NCI-H774 (cell line): ENCODE results near the gene SLC25A27.
A peak's percentile ranks its signal among the peaks of the same experiment; 100 is the strongest.
"Not testable (repeated sequence)": the region's sequence is repeated elsewhere in the genome, so short reads cannot be mapped to it uniquely, and the experiment has no call there.

Experiments
- DNase-seq: peaks from one replicate; lab custom pipeline; 2025; lab: John Stamatoyannopoulos, UW

The SLC25A27 gene, protein sequence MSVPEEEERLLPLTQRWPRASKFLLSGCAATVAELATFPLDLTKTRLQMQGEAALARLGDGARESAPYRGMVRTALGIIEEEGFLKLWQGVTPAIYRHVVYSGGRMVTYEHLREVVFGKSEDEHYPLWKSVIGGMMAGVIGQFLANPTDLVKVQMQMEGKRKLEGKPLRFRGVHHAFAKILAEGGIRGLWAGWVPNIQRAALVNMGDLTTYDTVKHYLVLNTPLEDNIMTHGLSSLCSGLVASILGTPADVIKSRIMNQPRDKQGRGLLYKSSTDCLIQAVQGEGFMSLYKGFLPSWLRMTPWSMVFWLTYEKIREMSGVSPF

DNA sequence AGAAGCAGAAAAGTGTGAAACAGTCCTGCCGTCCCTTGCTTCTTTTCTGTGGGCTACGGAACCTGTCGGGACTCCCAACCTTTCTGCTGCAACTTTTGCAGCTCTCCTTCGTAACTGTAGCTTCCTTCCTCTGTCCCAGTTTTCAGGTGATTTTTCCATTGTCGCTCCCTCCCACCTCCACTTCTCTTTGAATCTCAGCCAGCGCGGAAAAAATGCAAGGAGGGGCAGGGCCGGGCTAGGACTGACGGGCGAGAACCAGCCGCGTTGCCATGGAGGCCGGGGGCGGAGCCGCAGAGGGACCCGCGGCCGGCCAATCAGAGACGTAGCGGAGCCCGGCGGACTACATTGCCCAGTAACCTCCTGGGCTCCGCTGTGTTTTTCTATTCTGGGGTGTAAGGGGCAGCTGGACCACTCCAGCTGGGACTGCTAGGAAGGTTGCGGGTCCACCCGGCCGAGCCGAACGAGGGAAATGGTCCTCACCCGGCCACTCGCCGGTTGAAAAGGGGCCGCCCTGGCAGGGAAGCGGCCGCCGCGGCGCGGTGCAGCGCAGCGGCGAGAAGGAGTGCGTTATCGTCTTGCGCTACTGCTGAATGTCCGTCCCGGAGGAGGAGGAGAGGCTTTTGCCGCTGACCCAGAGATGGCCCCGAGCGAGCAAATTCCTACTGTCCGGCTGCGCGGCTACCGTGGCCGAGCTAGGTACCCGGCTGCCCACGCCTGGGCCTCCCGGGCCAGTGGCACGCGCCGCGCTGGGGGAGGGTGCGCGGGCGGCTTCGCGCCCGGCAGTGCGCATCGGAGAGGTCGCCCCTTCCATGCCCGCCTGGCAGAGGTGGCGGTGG lies at the start of gene SLC25A27, which contains the start of gene CYP39A1:
Gene SLC25A27, plus strand, starts transcription at position 373 of the 836 bp plus-strand sequence. Its CDS starts 218 bp downstream, at position 591.
Gene CYP39A1, minus strand, starts transcription at position 216 of the 836 bp plus-strand sequence. CDS start 236 bp downstream, outside the sequence.
- peak; percentile 89 for DNase-seq

DNA sequence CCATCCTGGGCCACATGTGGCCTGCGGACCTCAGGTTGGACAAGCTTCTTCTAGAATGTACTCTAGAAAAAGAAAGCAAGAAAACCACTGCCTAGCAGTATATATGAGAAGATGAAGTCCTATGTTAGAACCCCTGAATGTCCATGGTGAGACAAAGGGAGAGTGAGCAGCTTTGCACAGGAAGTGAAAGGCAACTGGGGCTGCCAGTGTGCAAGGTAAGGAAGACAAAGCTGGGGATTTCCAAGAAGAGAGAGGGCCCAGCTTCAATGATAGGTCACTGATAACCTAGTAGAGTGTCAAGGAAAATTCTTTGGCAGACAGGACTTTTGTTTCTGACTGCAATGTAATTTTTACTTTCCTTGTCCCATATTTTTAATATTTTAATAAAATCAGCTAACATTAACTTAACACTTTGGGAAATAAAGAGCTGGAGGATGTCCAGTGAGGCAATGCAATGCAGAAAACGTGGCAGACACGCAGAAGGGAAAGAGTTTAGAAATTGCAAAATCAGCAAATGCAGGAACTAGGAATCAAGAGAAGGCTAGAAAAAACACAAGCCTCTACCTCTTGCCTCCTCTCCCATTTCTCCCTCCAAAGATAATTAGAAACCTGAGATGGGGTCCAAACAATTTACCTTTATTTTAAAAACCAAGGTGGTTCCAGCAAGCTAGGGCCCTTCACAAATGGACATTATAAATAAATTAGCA lies 47.5 kb upstream of the SLC25A27 start:
- DNase-seq: no peak

DNA sequence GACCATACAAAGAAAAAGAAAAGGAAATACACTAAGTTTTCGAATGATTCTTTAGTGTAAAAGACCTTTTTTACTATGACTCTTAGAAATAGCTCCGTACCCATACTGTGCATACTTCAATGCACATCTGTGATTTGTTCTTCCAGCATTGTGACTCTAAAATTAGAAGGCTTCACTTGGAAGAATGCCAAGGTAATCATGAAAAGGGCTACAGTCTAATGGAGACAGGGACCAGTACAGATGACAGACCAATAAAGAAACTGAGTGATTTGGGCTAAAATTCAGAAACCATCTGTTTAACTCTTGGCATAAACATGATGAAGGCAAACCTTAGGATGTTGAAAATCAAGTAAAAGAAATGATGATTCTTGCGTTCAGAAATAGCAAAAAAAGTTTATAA lies 46.4 kb upstream of the SLC25A27 start:
- DNase-seq: no peak

DNA sequence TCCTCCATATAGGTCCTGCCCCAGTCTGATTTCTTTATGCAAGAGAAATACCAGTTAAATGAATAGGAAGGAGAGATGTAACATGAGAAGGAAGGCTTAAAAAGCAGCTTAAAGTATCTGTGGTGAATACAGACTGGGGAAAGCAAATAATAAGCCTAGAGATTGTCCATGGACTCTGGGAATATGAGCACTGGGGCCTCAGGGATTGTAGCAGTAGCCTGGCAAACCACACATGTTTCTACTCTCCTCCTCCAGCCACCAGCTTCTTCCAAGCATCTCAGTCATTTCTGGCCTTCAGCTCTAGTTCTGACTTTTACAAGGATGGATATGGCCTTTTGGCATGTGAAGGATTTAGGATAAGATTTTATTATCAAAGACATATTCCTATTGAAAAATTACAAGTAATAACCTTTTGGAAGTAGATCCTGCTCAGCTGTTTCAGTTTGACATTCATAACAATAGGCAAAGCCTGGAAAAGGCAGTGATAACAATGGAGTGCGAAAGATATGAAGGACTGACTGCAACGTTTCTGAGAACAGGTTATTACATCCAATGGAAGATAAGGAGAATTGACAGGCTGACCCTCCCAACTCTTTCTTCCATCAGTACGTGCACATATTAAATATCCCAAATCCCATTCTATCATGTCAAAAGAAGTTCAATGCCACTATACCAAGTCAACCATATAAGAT lies 41.8 kb upstream of the SLC25A27 start:
- no peak for DNase-seq

DNA sequence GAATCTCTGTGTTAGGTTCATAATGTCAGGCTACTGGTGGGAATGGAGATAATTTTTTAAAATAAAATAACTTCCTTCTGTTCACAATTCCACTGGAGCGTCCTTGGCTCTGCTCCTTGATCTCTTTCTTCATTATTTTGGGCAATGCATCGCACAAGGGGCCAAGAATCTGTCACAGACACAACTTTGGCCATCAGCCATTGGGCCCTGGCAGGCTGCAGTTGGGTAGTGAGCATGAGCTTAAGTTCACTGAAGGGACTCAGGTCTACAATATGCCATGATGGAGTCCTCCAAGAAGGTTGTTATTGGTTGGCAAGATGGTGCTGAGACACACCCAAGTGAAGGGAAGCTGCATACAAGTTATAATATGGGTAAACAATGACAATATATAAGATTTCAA lies 40.1 kb upstream of the SLC25A27 start:
- no peak for DNase-seq

DNA sequence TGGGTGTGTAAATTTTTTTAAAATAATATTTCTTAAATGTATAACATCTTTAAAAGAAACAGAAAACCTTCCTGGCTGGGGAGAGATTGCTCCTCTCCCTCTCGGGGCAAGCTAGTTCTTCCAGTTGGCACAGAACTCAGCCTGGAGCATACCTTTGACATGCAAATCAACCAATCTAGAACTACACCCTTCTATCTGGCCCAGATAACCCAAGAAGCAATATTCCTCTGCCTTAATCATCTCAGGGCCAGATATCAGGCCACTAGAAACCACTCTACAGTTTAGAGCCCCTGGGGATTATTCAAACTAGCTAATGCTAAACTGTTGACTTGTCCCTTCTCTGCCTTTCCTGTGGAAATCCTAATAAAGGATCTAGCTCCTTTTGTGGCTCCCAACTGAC lies 34.0 kb upstream of the SLC25A27 start:
- DNase-seq: no peak

DNA sequence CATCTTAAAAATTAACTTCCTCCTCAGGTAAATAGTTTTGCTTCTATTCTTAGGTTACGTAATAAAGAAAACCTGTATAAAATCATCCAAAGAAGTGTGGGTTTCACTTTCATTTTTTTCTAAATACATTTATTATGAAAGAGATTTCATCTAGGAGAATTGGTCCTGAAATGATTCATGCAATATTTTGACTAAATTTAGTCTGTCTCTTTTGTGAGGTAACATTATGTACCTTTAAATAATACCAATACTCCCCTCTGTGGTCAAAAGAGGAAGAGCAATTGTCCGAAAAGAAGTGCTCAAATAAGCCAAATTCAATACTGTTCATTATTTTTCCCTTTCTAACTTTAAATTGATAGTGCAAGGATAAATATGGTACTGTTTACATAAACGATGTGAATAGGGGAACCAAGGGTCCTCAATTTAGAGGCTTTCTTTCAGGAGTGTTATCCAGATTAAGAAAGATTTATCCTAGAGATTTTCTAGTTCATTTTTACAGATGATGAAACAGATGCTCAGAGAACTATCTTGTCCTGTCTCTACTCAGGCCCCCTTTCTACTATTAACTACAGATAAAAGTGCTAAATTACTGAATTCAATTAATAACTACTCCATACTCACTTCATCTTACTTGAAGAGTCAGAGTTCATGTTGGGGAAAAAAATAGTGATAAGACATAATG lies 26.4 kb upstream of the SLC25A27 start:
- DNase-seq: peak; percentile 22

DNA sequence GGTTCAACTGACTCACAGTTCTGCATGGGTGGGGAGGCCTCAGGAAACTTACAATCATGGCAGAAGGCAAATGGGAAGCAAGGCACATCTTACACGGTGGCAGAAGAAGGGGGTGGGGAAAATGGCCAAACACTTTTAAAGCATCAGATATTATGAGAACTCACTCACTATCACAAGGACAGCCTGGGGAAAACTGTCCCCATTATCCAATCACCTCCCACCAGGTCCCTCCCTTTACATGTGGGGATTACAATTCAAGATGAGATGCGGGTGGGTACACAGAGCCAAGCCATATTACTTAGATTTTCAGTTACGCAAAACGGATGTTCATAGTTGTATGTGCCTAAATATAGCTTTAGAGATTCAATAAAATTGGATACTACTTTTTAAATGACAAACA lies 25.8 kb upstream of the SLC25A27 start:
- DNase-seq: no peak

DNA sequence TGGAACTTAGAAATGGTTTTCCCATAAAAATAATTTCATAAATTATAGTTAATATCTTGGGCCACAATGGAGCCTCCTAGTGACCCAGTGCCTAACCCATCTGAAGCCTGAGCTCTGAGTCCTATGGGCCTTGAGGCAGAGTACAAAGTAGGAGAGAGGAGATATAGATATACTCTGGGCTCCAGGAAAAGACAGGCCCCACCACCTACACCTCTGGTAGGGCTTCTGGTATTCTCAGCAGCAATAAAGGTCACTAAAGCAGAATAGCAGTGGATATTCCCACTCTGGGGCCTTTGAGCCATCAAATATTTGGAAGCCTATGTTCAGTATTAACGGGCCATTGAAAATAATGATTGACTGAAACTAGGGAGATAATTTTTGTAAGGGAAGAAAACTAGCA lies 24.3 kb upstream of the SLC25A27 start:
- no peak for DNase-seq

DNA sequence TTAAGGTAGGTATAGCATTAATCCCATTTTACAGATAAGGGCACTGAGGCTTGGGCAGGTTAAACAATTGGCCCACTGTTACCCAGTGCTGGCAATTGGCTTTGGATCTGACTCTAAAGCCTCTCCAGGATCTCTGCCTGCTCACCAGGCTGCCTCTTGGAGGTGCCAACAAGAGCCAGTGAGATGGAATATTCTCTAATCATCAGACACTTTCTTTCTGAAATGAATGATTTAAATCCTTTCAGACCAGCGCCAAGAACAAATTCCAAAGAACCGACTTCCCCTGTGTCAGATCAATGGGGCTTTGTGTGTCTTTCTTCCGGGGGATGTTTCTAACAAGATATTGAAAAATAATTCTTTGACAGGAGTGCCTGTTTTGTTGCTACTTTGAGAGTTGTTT lies 23.8 kb upstream of the SLC25A27 start:
- no peak for DNase-seq

DNA sequence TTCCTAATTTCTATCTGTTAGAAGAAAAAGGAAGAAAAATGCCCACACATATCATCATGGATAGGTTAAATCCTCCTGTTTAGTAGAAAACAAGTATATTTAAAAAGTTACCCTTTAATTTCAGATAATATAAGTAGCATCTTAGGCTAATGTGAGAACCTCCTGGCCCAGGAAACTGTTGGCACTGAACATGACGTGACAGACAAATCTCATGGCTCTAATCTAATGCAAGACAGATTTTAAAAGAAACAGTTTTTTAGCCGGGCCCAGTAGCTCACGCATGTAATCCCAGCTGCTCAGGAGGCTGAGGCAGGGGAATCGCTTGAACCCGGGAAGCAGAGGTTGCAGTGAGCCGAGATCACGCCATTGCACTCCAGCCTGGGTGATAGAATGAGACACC lies 23.1 kb upstream of the SLC25A27 start:
- DNase-seq: no peak

DNA sequence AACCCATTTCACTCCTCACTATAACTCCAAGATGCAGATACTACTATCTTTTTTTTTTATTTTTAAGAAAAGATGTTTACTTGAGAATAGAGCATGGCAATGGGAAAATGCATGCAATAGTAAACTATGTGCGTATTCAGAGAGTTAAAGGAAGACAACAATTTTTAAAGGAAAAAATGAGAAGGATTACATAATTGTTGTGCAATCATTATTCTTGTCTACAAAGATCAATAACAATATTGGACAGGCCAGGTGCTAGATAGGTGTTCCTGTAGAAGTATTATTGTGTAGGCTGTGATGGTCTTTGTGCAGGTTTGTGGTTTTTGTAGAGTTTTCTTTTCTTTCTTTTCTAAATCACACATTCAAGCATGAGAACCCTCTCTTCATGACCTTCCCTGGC lies 20.7 kb upstream of the SLC25A27 start:
- DNase-seq: no peak

DNA sequence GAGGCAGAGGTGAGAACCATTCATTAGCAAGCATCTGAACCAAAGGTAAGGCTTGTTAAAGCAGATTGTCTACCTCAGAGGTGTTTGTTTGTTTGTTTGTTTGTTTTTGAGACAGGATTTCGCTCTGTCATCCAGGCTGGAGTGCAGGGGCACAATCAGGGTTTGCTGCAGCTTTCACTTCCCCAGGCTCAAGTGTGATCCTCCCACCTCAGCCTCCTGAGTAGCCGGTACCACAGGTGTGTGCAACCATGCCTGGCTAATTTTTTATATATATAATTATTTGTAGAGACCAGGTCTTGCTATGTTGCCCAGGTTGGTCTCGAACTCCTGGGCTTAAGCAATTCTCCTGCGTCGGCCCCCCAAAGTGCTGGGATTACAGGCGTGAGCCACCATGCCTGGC lies 17.3 kb upstream of the SLC25A27 start:
- DNase-seq: no peak

DNA sequence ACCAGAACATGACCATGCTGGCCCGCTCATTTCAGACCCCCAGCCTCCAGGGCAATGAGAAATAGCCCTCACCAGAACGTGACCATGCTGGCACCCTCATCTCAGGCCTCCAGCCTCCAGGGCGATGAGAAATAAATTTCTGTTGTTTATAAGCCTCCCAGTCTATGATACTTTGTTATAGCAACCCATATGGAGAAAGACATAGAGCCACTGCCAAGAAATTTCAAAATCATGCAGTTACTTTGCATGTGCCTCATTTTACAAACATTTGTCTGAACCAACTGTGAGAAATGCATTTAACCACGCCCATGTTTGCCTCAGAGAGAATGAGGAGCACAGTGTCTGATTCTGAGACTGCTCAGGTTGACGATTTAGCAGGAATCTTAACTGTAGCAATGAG lies 15.6 kb upstream of the SLC25A27 start:
- no peak for DNase-seq

DNA sequence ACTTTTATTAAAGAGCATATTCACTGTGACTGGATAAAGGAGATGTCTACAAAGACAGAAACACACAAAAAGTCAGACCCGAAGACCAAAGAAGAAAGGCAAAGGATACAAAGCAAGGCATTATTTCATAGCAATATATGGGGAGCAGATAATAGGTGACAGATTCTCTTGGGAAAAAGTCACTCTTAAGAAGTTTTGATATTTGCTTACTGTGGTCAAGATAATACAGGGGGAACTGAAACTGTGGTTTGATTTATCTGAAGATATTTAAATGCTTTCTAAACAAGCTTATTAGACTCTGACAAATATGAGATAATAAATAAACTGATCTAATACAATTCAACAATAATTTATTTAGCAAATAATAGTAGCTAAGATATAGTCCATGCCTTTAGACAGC lies 14.8 kb upstream of the SLC25A27 start:
- no peak for DNase-seq

DNA sequence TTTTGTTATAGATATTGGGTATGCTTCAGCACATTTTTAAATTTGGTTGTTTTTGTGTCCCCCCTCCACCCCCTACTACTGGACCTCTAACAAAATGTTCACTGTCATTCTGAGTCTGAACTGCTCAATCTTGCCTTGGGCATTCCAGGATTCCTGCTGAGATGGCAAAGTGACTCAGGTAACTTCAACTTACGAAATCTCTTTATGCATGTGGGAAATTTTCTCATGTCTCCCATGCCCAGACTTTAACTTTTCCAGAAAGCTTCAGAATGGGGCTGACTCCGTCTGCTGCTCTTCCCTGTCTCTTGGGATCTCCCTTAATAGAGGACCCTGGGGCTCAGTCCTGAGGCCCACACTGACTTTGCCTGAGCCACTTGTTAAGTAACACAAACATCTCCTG lies 14.1 kb upstream of the SLC25A27 start:
- no peak for DNase-seq

DNA sequence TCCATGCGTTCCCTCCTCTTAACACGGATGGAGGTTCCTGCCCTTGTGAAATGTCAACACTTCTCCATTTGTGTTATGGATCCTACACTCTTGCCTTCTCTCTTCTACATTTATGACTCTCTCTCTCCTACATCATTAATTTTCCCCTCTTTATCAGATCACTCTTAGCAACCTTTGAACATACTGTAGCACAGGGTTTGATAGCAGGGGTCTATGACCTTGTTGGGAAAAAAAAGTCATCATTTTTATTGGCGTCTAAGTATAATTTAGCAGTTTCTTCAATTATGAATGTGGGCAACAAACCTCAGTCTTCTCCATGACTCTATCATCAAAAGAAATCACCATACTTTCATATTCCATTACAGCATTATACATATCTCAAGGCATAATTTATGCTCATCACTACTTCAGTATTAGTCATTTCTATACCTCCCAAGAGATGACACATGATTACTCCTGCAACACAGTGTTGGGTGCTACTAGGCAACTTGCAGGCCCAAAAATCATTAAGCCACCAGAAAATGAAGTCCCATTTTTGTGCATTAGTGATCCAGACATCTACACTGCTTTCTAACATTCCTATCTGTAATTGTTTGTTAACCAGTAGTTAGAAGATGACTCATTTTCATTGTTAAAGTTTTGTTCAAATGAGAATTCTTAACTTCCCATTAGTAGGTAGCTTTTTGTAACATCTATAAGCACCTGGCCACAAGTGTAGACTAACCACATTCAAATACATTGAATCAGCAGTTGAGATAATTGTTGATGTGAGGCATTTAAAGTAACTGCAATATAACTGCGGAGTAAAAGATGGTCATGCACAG lies 9.6 kb upstream of the SLC25A27 start:
- DNase-seq: no peak

DNA sequence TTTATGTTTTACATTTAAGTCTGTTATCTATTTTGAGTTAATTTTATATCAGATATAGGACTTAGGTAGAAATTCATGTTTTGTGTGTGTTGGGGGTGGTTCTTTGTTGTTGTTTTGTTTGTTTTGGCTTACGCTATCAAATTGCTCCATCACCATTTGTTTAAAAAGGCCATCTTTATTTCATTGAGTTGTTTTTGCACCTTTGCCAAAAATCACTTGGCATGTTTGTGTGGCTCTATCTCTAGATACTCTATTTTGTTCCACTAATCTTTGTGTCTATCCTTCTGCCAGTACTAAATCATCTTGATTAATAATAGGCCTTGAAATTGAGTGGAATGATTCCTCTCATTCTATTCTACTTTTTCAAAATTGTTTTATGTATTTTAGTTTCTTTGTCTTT lies 7.5 kb upstream of the SLC25A27 start:
- DNase-seq: no peak

DNA sequence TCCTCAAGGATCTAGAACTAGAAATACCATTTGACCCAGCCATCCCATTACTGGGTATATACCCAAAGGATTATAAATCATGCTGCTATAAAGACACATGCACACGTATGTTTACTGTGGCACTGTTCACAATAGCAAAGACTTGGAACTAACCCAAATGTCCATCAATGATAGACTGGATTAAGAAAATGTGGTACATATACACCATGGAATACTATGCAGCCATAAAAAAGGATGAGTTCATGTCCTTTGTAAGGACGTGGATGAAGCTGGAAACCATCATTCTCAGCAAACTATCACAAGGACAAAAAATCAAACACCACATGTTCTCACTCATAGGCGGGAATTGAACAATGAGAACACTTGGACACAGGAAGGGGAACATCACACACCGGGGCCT lies 4.7 kb upstream of the SLC25A27 start:
- not testable (repeated sequence) for DNase-seq

DNA sequence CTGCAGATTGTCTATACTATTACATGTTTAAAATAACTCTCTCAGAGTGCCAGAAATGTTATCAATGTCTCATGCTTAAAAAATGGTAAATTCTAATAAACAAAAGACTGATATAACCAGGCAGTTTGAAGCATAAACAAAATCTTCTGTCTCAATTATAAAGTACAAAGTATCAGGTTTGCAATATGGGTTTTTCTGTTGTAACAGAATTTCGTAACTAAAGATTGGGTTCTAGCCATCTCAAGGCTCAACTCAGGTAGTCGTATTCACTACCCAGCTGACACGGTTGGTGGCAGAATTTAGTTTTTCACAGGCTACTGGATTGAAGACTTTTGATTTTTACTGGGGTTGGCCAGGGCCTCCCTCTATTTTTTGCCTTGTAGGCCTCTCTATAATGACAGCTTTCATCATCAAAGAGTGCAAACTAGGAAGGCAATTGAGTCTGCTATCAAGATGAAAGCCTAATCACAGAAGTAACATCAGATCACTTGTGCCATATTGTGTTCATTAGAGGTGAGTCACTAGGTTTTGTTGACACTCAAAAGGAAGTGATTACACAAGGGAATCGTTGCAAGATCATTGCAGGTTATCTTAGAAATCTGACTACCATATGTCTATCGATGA lies 3.8 kb upstream of the SLC25A27 start:
- no peak for DNase-seq
